ENCODE measurements around the gene MOGAT1.
"Not testable (repeated sequence)": the region's sequence is repeated elsewhere in the genome, so short reads cannot be mapped to it uniquely, and the experiment has no call there.

The MOGAT1 gene

GRCh38 chr2:222710736-222711135 is 39.3 kb downstream of the MOGAT1 start:
- no peak for DNase-seq (ENCODE audit: low read depth)

- no peak for DNase-seq (ENCODE audit: low read depth)
These were observed 40.0 kb downstream of the MOGAT1 start for GRCh38 chr2:222711315-222711940.

GRCh38 chr2:222713002-222713401 is 41.5 kb downstream of the MOGAT1 start:
- no peak for DNase-seq (ENCODE audit: low read depth)

GRCh38 chr2:222714361-222715241 is 43.1 kb downstream of the MOGAT1 start:
- no peak for DNase-seq (ENCODE audit: low read depth)

GRCh38 chr2:222715742-222716141 is 44.3 kb downstream of the MOGAT1 start:
- DNase-seq (ENCODE audit: low read depth), result no peak

GRCh38 chr2:222719787-222720186 is 48.3 kb downstream of the MOGAT1 start:
- not testable (repeated sequence) for DNase-seq (ENCODE audit: low read depth)

- not testable (repeated sequence) for DNase-seq (ENCODE audit: low read depth)
These were observed 50.1 kb downstream of the MOGAT1 start for GRCh38 chr2:222721597-222721996.

GRCh38 chr2:222722327-222722946 is 51.0 kb downstream of the MOGAT1 start:
- no peak for DNase-seq (ENCODE audit: low read depth)

GRCh38 chr2:222724208-222724607 is 52.8 kb downstream of the MOGAT1 start:
- no peak for DNase-seq (ENCODE audit: low read depth)

GRCh38 chr2:222728621-222729020 is 57.2 kb downstream of the MOGAT1 start:
- DNase-seq (ENCODE audit: low read depth), result no peak

- DNase-seq (ENCODE audit: low read depth), result no peak
These were observed 59.0 kb downstream of the MOGAT1 start for GRCh38 chr2:222730366-222730999.

- no peak for DNase-seq (ENCODE audit: low read depth)
These were observed 59.8 kb downstream of the MOGAT1 start for GRCh38 chr2:222731201-222731621.

GRCh38 chr2:222732489-222733178 is 61.2 kb downstream of the MOGAT1 start:
- DNase-seq (ENCODE audit: low read depth), result no peak

GRCh38 chr2:222733470-222733845 is 62.0 kb downstream of the MOGAT1 start:
- DNase-seq (ENCODE audit: low read depth), result no peak

- no peak for DNase-seq (ENCODE audit: low read depth)
These were observed 62.6 kb downstream of the MOGAT1 start for GRCh38 chr2:222733846-222734702.

GRCh38 chr2:222734703-222735014 is 63.2 kb downstream of the MOGAT1 start:
- no peak for DNase-seq (ENCODE audit: low read depth)

GRCh38 chr2:222736301-222736700 is 64.8 kb downstream of the MOGAT1 start:
- no peak for DNase-seq (ENCODE audit: low read depth)

GRCh38 chr2:222736924-222737323 is 65.5 kb downstream of the MOGAT1 start:
- DNase-seq (ENCODE audit: low read depth), result no peak

- DNase-seq (ENCODE audit: low read depth), result no peak
These were observed 66.9 kb downstream of the MOGAT1 start for GRCh38 chr2:222738312-222738711.

GRCh38 chr2:222738809-222739208 is 67.4 kb downstream of the MOGAT1 start:
- no peak for DNase-seq (ENCODE audit: low read depth)

GRCh38 chr2:222739939-222740338 is 68.5 kb downstream of the MOGAT1 start:
- no peak for DNase-seq (ENCODE audit: low read depth)

Data from T-helper 22 cell (primary cell).